Fibroblast of gingiva (primary cell): ENCODE measurements around the gene SPATC1L.
"Not testable (repeated sequence)": the region's sequence is repeated elsewhere in the genome, so short reads cannot be mapped to it uniquely, and the experiment has no call there.

ENCODE experiments used
- DNase-seq: peaks from one replicate; pipeline ENCODE4 v3.0.0-alpha.2; 2011; ENCODE audit warnings: low read depth

SPATC1L gene

DNA sequence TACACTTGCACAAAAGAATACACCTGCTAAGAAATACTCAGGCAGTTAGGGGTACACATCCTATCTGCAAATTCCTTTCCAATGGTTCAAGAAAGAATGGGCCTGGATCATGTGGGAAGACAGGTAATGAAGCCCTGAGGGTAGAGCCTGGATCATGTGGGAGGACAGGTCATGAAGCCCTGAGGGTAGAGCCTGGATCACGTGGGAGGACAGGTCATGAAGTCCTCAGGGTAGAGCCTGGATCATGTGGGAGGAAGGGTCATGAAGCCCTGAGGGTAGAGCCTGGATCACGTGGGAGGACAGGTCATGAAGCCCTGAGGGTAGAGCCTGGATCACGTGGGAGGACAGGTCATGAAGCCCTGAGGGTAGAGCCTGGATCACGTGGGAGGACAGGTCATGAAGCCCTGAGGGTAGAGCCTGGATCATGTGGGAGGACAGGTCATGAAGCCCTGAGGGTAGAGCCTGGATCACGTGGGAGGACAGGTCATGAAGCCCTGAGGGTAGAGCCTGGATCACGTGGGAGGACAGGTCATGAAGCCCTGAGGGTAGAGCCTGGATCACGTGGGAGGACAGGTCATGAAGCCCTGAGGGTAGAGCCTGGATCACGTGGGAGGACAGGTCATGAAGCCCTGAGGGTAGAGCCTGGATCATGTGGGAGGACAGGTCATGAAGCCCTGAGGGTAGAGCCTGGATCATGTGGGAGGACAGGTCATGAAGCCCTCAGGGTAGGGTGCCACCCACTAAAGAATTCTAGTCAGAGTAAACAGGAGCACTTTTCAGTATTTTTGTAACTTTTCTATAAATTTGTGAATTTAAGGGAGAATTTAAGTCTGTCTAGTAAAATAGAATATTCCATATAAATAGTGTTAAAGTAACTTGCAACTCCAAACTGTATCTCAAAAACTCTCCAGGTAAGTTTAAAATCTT is 16.9 kb upstream of the SPATC1L start:
- not testable (repeated sequence) for DNase-seq

DNA sequence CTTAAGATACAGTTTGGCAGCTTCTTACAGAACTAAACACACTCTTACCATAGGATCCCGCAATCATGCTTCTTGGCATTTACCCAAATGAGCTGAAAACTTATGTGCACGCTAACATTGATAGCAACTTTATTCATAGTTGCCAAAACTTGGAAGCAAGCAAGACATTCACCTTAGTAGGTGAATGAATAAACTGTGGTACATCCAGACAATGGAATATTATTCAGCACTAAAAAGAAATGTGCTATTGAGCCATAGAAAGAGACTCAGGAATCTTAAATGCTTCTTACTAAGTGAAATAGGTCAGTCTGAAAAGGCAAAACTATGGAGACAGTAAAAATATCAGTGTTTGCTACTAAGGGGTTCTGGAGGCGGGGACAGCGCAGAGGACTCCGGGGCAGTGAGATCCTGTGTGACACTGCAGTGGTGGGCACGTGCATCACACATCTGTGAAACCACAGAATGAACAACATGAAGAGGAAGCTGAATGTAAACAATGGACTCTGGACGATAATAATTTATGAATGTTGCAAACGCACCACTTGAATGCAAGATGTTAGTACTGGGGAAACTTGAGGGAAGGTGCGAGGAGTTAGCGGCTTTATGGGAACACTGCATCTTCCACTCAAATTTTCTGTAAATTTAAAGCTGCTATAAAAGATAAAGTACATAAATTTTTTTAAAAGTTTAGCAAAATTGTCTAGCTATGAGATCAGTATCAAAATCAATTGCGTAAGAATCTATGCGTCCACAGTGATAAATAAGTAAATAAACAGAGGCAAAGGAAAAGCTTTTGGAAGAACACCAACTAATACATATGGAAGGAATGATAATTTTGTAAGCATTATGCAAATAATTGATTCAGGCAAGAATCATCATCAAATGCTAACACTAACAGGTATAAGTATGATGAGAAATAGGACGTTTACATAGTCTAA is 15.4 kb upstream of the SPATC1L start:
- no peak for DNase-seq

DNA sequence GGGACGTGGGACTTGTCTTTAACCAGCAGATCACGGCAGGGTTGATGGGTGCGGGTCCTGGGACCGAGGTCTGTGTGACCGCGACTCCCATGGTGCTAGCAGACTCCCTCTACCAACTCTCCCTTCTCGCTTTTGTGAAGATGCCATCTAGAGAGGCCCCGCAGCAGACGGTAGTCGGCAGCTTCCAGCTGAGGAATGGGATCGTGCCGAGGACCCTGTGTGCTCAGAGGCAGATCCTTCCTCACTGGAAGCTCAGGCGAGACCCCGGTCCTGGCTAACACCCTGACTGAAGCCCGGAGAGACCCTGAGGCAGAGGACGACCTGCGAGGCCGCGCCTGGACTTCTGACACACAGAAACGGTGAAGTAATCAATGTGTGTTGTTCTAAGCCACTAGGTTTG is 12.5 kb upstream of the SPATC1L start:
- no peak for DNase-seq

DNA sequence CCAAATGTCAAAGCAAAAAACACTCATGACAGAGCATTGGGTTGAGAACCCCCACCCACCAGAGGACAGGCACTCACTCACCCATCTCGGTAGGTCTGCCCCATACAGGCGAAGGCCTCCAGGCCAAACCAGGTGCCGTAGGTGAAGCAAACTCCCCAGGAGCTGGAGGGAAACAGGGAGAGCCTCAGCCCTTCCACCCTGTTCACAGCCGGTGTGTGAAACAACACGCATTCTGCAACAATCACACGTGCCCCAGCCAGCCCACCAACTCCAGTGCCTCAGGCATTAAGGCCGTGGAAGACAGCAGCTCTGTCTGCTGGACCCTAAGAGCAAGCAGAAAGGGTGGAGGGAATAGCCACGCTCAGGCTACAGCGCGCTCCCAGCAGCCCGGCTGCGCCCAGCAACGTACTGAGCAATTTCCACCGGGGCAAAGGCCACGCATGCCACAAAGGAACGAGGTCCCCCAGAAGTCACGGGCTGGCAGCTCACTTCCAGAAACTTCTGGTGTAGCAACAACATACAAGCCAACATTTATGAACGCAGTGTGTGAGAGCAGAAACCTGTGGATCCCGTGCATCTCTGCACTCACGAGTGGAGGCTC is 11.4 kb upstream of the SPATC1L start:
- no peak for DNase-seq

DNA sequence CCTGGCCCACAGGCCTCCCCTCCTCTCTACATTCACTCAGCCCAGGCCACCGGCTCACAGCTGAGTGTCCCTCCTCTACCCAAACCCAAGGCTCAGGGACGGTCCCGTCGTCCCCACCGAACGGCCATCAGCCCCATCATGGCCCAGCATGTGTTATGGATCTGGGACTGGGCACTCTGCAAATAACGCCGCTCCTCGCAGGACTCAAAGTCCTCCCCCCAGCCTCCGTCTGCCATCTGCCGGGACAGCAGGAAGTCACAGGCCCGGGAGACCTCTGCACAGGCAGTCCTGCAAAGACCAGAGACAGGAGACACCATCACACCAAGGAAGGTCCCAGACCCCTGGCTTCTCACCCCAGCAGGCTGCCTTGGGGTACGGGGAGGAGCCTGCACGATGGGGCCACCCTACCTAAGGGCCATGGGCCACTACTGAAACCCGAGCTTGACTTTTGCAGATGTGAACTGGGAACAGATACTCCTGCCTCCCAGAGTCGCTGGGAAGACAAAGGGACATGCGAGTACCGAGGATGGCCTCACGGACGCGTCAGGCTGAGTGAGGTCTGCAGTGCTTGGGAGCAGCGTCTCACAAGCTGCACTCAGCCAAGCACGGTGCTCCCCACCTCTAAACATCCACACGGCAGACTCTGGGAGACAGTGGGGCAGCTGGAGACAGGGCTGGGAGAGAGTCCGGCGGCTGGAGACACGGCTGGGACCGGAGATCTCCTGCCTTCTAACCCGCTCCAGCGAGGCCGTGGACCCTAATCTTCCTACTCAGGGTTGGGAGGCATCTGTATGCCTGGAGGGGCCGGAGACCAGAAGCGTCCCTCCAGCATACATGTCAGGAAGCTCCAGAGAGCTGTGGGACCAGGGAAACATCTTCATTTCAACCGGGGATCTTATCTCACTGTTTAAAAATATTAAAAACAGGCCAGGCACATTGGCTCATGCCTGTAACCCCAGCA is 10.4 kb upstream of the SPATC1L start:
- no peak for DNase-seq

DNA sequence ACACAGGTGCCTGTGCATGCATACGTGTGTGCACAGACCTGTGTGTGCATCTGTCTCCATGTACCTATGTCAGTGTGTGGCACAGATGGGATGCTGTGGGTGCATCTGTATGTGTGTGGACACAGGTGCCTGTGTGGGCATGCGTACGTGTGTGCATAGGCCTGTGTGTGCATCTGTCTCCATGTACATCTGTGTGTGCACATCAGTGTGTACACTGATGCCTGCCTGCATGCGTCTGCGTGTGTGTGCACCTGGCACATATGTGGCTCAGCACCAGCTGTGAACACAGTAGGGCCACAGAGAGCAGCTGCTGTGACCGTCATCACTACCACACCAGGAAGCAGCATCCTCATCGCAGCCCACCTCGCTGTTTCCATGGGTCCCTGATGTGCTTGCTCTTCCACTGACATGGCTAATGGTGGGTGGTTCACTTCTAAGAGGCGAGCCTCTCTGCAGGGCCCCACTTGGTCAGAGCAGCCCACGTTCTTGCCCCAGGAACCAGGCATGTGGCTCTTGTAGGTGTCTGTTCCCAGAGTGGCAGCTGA is 9.6 kb upstream of the SPATC1L start:
- DNase-seq: no peak

DNA sequence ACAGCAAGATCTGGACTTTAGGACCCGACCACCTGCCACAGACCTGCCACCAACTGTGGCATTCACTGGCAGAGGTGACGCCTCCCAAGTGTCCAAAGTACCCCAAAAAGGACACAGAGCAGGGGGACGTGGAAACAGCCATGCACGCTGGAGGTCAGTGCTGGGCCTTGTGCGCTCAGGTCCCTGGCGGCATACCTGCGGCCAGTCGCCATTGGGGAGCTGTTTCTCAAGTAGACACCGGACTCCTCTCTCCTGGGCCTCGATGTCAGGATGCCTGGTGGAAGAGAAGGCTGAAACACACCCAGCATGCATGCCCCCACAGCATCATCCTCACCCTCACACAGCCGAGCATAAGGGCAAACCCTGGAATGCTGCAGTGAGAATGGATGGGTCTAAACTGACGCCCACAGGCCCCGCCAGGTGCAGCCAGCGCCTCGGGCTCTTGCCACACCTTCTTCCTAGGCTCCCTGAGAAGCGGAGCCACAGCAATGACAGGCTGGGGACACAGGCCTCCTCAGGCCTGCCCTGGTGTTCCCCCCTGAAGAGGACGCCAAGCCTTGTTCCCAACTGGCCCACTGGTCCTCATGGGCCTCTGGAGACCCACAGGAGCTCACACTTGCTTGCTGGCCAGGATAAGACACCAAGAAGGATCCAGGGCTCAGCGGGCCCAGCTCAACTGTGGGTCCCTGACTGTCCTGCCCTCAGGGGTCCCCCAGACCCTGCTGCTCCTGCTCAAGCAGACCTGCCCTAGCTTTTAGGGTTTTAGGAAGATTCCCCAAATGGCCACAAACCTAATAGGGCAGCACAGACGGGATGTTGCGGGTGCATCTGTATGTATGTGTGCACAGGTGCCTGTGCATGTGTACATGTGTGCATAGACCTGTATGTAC is 7.7 kb upstream of the SPATC1L start:
- DNase-seq: no peak

DNA sequence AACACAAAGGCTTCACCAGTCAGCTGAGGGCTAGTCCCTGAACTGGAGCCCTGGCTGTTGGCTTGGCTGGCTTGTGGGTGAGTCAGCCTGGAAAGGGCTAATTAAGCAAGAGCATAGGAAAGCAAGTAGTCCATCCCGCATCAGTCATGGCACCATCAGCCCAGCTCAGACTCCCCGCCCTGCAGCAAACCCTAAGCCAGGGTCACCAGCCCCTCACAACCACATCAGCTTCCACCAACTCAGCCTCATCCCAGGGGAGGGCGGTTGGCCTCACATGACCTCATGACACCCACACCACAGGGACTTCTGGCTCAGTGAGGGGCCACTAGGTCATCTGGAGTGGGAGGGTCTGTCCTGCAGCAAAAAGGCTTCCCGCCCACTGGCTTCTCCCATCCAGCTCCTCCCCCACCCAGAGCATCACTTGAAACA is 7.0 kb upstream of the SPATC1L start:
- peak; percentile 82 for DNase-seq

DNA sequence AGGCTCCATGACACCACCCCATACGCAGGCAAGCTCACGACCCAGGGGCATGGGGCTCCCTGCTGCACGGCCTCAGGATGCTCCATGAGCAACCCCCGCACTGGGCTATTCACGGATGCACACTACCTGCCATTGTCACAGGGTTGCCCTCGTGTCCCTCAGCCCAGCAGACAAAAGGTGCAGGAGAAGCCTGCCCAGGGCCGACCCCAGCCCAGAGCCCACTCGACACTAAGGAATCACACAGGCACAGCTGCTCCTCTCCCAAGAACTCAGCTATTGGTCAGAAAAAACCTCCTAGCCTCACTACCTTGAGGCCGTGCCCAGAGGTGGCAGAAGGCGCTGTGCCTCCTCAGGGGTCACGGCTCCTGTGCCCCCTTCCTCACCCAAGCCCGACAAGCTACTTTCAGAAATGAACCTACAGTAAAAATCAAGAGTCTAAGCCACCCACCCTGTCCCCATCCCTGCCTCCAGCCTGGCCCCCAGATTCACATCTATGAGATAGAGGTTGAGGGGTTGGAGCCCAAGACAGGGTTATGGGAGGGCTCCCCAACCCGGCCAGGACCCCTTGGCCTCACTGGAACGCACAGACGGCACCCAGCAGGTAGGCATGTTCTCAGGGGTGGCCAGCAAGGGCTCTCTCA is 6.4 kb upstream of the SPATC1L start:
- no peak for DNase-seq

DNA sequence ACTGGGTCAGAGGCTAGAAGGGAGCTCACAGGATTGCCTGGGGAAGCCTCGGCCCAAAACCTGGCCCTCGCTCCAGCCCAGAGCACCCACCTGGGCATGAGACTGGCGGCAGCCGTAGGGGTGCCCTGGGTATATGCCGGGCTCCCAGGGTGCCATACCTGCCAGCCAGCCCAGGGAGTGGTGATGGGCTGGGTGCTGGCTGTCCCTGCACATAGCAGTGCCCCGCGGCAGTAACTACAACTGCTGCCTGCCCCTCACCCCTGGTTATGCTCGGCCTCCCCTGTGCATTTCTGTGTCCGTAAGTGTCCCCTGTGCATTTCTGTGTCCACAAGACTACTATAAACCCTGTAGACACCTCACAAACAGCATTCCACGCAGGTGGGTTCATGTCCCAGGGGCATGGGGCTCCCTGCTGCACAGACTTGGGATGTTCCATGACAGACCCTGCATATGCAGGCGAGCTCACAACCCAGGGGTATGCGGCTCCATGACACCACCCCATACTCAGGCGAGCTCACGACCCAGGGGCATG is 5.8 kb upstream of the SPATC1L start:
- DNase-seq: no peak

DNA sequence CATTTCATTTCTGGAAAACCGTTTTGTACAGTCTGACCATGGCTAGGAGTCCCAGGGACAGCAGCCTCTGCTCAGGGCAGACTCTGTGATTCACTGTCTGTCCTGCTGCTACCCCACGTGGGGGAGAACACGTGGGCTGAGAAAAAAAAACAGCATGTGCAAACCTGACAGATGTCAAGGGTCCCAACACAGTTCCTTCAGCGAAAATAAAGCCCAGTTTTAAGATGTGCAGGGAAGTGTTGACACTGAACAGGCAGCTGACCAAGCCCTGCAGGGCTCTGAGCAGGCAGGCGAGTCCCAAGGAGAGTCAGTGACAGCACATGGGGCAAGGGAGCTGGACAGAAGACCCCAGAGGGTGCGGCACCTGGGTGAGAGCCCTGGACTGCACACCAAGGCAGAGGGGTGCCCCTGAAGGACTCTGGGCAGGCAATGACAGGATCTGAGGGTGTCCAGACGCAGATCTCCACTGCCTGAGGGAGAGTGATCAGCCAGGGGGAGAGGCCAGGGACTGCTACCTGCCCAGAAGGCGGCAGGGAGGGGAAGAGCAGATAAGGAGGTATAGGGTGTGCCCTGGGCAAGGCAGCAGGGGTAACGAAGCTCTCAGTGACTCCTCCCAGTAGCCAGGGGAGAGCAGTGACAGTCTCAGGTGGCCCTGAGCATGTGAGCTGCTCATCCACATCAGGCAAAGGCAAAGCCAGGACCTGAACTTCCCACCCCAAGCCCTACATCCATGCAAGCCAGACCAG is 5.1 kb upstream of the SPATC1L start:
- DNase-seq: no peak

DNA sequence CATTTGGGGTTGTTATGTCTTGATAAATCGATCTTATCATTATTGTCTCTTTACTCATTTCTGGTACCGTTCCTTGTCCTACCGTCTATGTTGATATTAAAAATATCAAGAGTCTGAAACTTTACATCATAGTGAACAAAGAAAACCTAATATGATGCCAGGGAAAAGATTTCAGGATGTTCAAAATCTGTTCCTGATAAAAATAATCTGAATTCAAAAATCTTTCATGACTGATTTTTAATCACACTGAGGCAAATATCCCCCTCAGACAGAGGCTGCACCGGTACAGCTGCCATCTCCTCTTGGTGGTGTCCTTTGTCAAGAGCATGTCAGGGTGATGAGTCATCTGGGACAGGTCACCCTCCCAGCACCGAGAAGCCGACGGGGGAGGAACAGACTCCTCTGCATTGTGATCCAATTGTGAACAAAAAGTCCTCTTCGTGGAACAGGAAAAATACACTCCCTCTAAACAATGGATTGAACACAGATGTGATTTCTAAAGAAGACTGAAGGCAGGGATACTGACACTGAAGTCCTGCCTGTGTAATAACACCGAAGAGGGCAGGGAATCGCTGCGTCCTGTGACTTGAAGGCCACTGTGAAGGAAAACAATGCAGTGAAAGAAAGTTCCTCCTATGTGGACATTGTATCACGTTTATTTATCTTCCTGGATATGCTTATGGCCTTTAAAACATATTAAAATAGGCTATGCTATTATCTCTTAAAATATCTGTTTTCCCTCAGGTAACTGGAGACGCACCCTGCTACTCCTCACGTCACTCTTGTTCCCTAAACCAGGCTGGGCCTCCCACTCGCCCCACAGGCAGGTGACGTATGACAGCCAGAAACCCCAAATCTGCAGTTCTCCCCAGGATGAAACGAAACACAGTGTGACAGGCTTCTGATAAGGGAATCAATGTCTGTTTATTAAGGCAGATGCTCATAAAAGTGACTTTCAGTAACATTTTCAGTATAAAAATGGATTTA is 4.3 kb upstream of the SPATC1L start:
- DNase-seq: peak; percentile 76

DNA sequence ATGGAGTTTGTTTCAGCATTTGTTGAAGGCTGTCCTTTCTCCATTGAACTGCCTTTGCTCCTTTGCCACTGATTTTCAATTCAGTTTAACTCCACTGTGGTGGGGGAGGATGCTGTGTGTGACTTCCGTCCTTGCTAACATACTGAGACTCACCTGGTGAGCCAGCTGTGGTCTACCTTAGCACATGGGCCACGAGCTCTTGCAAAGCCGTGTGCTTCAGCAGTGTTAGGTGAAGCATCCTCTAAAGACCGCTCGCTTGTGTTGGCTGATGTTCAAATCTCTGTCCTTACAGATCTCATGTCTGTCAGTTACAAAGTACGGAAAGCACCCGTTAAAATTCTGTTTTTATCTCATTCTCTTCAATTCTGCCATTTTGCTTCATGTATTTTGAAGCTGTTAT is 3.6 kb upstream of the SPATC1L start:
- no peak for DNase-seq

DNA sequence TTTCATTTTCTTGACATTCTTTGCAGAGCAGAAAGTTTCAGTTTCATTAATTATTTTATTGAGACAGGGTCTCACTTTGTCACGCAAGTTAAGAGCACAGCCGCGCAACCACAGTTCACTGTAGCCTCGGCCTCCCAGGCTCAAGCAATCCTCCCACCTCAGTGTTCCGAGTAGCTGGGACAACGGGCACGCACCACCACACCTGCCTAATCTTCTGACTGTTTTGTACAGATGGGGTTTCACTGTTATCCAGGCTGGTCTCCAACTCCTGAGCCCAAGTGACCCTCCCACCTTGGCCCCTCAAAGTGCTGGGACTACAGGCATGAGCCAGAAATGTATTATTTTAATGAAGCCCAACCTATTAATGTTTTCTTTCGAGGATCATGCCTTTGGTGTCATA is 3.0 kb upstream of the SPATC1L start:
- no peak for DNase-seq

DNA sequence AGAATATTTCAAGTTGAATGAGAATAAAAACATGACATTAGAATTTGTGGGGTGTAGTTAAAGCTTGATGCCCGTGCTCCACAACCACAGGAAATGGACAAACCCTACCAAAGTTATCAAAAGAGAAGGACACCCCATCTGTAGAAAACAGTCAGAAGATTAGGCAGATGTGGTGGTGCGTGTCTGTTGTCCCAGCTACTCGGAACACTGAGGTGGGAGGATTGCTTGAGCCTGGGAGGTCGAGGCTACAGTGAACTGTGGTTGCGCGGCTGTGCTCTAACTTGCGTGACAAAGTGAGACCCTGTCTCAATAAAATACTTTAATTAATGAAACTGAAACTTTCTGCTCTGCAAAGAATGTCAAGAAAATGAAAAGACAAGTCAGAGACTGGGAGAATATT is 1.5 kb upstream of the SPATC1L start:
- DNase-seq: no peak

DNA sequence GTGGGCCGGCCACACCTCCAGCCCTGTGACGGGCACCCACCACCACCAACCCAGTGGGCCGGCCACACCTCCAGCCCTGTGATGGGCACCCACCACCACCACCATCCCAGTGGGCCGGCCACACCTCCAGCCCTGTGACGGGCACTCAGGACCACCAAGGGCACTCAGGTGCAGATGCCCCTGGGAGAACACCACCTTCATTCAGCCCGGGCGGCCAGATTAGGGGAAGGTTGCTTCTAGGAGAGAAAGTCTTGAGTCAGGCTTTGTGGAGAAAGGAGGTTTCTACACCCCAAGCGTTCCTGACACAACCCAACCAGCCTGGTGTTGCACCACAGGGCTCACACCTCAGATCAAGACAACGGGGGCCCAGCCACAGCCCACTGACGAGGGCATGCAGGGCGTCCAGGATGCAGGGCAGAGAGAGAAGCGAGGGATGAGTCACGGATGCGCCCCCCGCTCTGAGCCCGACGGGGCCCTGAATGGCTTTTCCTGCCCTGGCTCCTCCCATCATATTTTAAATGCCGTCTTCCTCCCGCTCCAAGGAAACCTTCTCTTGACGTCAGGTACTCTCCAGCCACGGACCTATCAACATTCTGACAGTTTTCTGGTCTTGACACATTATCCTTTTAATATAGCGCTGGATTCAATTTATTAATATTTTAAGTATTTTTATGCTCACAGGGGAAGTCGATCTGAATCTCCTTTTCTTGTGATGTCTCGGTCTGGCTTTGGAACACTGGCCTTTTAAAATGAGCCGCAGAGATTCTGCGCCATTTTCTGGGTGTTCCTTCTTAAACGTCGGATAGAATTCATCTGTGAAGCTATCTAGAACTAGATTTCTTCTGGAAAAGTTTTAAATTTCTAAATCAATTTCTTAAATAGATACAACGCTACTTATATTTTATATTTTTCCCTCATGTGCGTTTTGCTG is 631 bp upstream of the SPATC1L start:
- peak; percentile 74 for DNase-seq
